Transverse colon (tissue), 4 donors: Measurements from ENCODE around the gene PPP4R4. TPM values are rescaled to one million over a fixed set of nuclear protein-coding genes. Genes with fewer than 3 reads are reported as not detected.

Experiments used
- DNase-seq: peaks from one replicate; pipeline ENCODE4 v3.0.0-alpha.2; 2019
- H3K27ac ChIP-seq, 4 donors: fragments of 200-600 bp; sonication (generic); 2 replicates each; pipeline ENCODE4 v1.5.1; 2016 to 2018; ENCODE audit warnings: inconsistent platforms in 4 of 4
- H3K27me3 ChIP-seq: fragments of 200-600 bp; sonication (generic); 2 replicates; pipeline ENCODE4 v1.5.1; 2017; ENCODE audit warnings: inconsistent platforms
- H3K36me3 ChIP-seq, 4 donors: fragments of 200-600 bp; sonication (generic); 2 replicates each; pipeline ENCODE4 v1.5.1; 2017 to 2019; ENCODE audit warnings: inconsistent platforms in 4 of 4
- H3K4me1 ChIP-seq, 4 donors: fragments of 200-600 bp; sonication (generic); 2 replicates each; pipeline ENCODE4 v1.5.1; 2017 to 2020; ENCODE audit warnings: inconsistent platforms in 4 of 4
- H3K4me3 ChIP-seq, 4 donors: fragments of 200-600 bp; sonication (generic); 1 replicate in 1 of 4; 2 replicates in 3 of 4; pipeline versions ENCODE4 v1.5.1 to v1.6.1; 2017 to 2019; ENCODE audit warnings: inconsistent platforms in 4 of 4
- H3K9me3 ChIP-seq, 2 donors: fragments of 200-600 bp; sonication (generic); 2 replicates each; pipeline ENCODE4 v1.5.1; 2017 to 2019; ENCODE audit warnings: inconsistent platforms in 2 of 2
- EP300 ChIP-seq: sonication (generic); formaldehyde crosslinking; IDR thresholded peaks from one replicate; pipeline ENCODE4 v1.6.1; 2017; ENCODE audit warnings: antibody characterized with exemption, low read depth
- POLR2A ChIP-seq: fragments of 450-650 bp; IDR thresholded peaks from one replicate; pipeline ENCODE4 v1.6.1; 2016; ENCODE audit warnings: antibody characterized with exemption, mild to moderate bottlenecking, moderate library complexity
- POLR2AphosphoS5 ChIP-seq, 3 donors: sonication (generic); formaldehyde crosslinking; IDR thresholded peaks; one replicate each; pipeline ENCODE4 v1.6.1; 2016; ENCODE audit warnings: antibody characterized with exemption in 3 of 3
- WGBS, 2 donors: methylation state at CpG; one replicate each; pipeline ENCODE4 v1.1.5; 2018; ENCODE audit warnings: low coverage in 1 of 2; 5-methylcytosine and 5-hydroxymethylcytosine counted together
- in situ Hi-C, 4 donors: fragments of 200-750 bp; cut with MboI; loops; one replicate each; pipeline versions ENCODE4 v1.15.0 to v1.15.1; 2017; ENCODE audit warnings: low sequenced_read_pairs in 3 of 4, low pct_ligation_motif_present in 1 of 4, low pct_unique_long_range_greater_than_20kb in 1 of 4
- intact Hi-C: fragments of 100-400 bp; cut with DNase I; formaldehyde crosslinking; loops from one replicate; pipeline ENCODE4 v1.15.1; 2023; ENCODE audit warnings: low total_unique reads
- total RNA-seq, 4 donors: library from RNA; depleted of rRNA; stranded (reverse); fragments of >200 nt; gene quantifications; one replicate each; pipeline ENCODE4 v1.1.0, GENCODE V29; 2016
- TF ChIP-seq, protein P1 (sequence below), 5 experiments: fragments of 200-600 bp in 3 of 5; fragments of 450-650 bp in 2 of 5; sonication (generic) in 3 of 5; IDR thresholded peaks; 1 replicate in 2 of 5; 2 replicates in 3 of 5; pipeline ENCODE4 v1.5.1; 2016 to 2017; ENCODE audit warnings: antibody characterized with exemption in 5 of 5, inconsistent platforms in 3 of 5, mild to moderate bottlenecking in 2 of 5, moderate library complexity in 1 of 5

Gene PPP4R4
- total RNA-seq, 4 donors from 2014 or later = not detected

DNA sequence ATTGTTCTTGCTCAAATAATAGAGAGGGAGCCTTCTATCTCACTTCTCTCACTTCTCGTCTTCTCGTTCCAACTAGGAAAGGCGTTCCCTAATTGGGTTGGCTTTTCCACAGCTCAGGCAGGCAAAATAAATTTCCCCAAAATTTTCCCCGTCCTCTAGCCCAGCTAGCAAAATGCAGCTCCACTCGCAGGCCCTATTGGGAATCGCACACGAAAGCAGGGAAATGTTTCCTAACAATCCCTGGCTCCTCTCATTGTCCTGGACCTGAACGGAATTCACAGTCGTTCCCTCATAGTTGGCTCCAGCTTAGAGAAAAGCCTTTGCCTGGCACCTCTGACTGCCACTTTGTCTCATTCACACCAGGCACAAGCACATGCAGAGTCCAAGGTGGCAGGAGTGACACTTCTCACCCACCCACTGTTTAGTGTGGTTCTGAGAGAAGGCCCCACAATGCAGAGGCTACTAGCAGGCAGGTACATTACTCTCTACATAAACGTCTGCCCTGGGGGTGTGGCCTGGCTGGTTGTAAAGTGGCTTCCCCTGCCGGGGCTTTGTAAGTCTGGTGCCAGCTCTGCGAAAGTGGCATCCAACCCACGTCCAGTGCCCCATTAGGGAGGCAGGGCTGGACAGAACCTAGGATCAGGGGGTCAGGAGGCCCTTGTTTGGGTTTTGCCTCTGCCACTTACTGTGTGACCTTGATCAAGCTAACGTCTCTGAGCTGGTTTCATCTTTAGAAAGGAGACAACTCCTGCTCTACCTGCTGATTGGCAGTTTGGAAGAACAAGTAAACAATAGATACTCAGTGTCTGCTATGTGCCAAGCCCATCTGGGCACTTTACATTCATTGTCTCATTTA, 114.7 kb downstream of the PPP4R4 start:
- no peak overlapping the region for H3K4me3 ChIP-seq
- DNase-seq = no peak
- H3K9me3 ChIP-seq = no peaks in the 10 kb centered on the region
- no peaks in the 10 kb centered on the region for H3K27me3 ChIP-seq
- intact Hi-C loops = loop anchor here (10.0 kb wide), 1 partner anchor 1076 kb away; no protein-coding TSS in a partner anchor
- 52 to 100% methylated on average over 1 to 14 of the region's 14 CpGs for WGBS, 2 donors
- peaks cover 0 to 6% (median 3%) of the 10 kb centered on the region in 4 donors for H3K4me1 ChIP-seq
- H3K27ac ChIP-seq = no peak overlapping the region
- in situ Hi-C loops = no loop called here
- no peaks in the 10 kb centered on the region for H3K36me3 ChIP-seq
- TF ChIP-seq, protein P1, sequence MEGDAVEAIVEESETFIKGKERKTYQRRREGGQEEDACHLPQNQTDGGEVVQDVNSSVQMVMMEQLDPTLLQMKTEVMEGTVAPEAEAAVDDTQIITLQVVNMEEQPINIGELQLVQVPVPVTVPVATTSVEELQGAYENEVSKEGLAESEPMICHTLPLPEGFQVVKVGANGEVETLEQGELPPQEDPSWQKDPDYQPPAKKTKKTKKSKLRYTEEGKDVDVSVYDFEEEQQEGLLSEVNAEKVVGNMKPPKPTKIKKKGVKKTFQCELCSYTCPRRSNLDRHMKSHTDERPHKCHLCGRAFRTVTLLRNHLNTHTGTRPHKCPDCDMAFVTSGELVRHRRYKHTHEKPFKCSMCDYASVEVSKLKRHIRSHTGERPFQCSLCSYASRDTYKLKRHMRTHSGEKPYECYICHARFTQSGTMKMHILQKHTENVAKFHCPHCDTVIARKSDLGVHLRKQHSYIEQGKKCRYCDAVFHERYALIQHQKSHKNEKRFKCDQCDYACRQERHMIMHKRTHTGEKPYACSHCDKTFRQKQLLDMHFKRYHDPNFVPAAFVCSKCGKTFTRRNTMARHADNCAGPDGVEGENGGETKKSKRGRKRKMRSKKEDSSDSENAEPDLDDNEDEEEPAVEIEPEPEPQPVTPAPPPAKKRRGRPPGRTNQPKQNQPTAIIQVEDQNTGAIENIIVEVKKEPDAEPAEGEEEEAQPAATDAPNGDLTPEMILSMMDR (IDR thresholded peaks at IDR 0.05) = no peak
- TF ChIP-seq POLR2AphosphoS5 (IDR thresholded peaks at IDR 0.05) (no peak), POLR2A (no peak), EP300 (no peak)

DNA sequence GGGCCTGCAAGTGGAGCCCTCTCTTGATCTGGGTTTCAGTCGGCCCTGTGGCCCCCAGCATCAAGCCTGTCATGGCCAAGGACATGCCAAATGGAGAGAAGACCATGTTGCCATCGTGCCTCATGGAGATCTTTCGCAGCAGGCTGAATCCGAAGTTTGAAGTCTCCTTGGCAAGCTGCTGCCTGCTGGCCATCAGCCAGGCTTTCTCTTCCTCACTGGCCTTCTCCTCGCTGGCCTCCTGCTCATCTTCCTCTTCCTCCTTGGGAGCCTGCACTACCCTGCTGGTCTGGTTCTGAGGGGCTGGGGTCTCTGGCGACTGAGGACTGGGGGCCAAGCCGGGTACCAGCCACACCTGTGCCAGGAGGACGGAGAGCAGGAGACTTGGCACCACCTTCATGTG, 116.1 kb downstream of the PPP4R4 start:
- intact Hi-C loops = no loop called here
- WGBS, 2 donors = 78% methylated on average over 8 of the region's 8 CpGs; no CpG with 5 or more reads in 1 of the 2 donors
- in situ Hi-C loops = no loop called here

DNA sequence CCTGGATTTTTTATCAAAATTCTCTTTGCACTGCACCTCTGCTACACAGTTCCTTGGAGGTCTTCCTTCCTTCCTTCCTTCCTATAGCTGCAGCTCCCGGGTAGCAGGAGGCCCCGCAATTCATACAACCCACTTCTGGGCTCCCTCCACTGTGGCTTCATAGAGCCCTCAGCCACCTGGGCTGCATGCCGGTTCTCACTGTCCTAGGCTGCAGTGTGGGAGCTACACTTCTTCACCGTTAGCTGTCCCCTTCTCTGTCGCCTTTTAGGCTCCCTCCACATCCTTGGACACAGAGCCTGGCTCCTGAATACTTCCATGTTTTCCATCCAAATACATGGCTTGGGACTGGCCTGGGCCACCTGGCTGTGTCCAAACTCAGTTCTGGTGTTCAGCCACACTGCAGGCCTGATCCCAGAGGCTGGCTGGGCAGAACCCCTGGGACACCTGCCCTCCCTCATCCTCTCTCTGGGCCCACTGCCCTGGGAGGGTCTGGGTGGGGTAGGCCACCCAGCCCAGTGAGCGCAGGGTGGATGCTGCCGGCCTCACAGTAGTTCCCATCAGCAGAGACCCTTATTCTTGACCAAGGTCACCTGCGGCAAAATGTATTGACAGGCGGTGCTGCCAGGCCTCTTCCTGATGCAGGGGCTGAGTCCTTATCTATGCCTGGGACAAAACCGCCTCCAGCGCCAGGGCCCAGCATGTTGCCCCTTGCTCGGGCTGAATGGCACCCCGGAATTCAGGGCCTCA, 117.2 kb downstream of the PPP4R4 start:
- TF ChIP-seq POLR2AphosphoS5 (IDR thresholded peaks at IDR 0.05) = no peak
- TF ChIP-seq EP300 = no peak
- TF ChIP-seq POLR2A = no peak
- TF ChIP-seq, protein P1 (IDR thresholded peaks at IDR 0.05) = no peak
- peaks cover 0 to 6% (median 3%) of the 10 kb centered on the region in 4 donors for H3K4me1 ChIP-seq
- intact Hi-C loops (no loop called here), in situ Hi-C loops (no loop called here)
- WGBS, 2 donors = 89 to 90% methylated on average over 5 to 13 of the region's 13 CpGs
- no peak overlapping the region for H3K27ac ChIP-seq
- DNase-seq = no peak
- no peaks in the 10 kb centered on the region for H3K27me3 ChIP-seq
- H3K36me3 ChIP-seq = no peaks in the 10 kb centered on the region
- H3K9me3 ChIP-seq = no peaks in the 10 kb centered on the region
- no peak overlapping the region for H3K4me3 ChIP-seq

More for the DNA sequence above, 116.1 kb downstream of the PPP4R4 start:
- Histone ChIP-seq H3K4me1 (peaks cover 0 to 6% (median 3%) of the 10 kb centered on the region in 4 donors), H3K27ac (no peak overlapping the region), H3K36me3 (no peaks in the 10 kb centered on the region), H3K27me3 (no peaks in the 10 kb centered on the region), H3K4me3 (no peak overlapping the region), H3K9me3 (no peaks in the 10 kb centered on the region)
- TF ChIP-seq POLR2A = no peak
- TF ChIP-seq EP300 = no peak
- TF ChIP-seq, protein P1 (IDR thresholded peaks at IDR 0.05) = no peak
- no peak for TF ChIP-seq POLR2AphosphoS5 (IDR thresholded peaks at IDR 0.05)
- DNase-seq = no peak

DNA sequence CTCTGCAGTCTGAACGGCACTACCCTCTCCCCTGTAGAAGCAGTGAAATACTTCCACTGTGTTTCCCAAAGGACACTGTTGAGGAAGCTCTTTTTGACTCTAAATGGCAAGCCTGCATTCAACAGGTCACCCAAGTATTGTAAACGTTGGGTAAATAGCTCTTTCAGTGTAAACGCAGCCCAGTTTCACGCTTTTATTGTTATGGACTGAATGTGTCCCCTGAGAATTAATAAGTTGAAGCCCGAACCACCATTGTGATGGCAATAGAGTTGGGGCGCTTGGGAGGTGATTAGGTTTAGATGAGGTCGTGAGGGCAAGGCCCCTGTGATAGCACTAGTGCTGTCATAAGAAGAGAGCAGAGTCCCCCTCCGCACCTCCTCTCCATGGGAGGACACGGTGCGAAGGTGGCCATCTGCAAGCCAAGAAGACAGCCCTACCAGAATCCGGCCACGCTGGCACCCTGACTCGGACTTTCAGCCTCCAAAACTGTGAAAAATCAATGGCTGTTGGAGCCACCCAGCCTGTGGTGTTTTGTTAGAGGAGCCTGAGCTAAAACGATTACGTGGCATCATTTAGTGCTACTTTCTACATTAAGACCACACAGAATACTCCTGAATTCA, 117.9 kb downstream of the PPP4R4 start:
- in situ Hi-C loops (no loop called here), intact Hi-C loops (no loop called here)
- no peak for DNase-seq
- Histone ChIP-seq H3K9me3 (no peaks in the 10 kb centered on the region), H3K27ac (no peak overlapping the region), H3K4me3 (no peak overlapping the region), H3K27me3 (no peaks in the 10 kb centered on the region), H3K4me1 (peaks cover 0 to 6% (median 3%) of the 10 kb centered on the region in 4 donors), H3K36me3 (no peaks in the 10 kb centered on the region)
- TF ChIP-seq POLR2A = no peak
- TF ChIP-seq, protein P1 (IDR thresholded peaks at IDR 0.05) = no peak
- no peak for TF ChIP-seq EP300
- no peak for TF ChIP-seq POLR2AphosphoS5 (IDR thresholded peaks at IDR 0.05)
- WGBS, 2 donors = 72 to 86% methylated on average over 8 to 15 of the region's 15 CpGs
